Kidney epithelial cell (primary cell): ENCODE measurements around the gene LYPLA2. TPM values are rescaled to one million over a fixed set of nuclear protein-coding genes. Genes with fewer than 3 reads are reported as not detected.
"Not testable (repeated sequence)": the region's sequence is repeated elsewhere in the genome, so short reads cannot be mapped to it uniquely, and the experiment has no call there.

ENCODE experiments used
- DNase-seq: peaks from one replicate; pipeline ENCODE4 v3.0.0-alpha.2; 2010; ENCODE audit warnings: low read depth
- H3K27me3 ChIP-seq: 2 replicates; pipeline ENCODE4 v1.6.0; 2011; ENCODE audit warnings: low read length; ENCODE audit not compliant: control insufficient read depth, insufficient read depth
- H3K36me3 ChIP-seq: 2 replicates; pipeline ENCODE4 v1.5.1; 2011; ENCODE audit warnings: low read length; ENCODE audit not compliant: control insufficient read depth, insufficient read depth
- H3K4me3 ChIP-seq: 2 replicates; pipeline ENCODE4 v1.5.1; 2011; ENCODE audit warnings: low read depth, mild to moderate bottlenecking, control low read depth, low read length
- CTCF ChIP-seq: IDR thresholded peaks from 2 replicates; pipeline ENCODE4 v1.5.1; 2011; ENCODE audit warnings: mild to moderate bottlenecking, moderate library complexity, low read length, control low read depth, inconsistent platforms; ENCODE audit not compliant: insufficient read depth, poor library complexity, severe bottlenecking
- total RNA-seq: library from RNA; depleted of rRNA; stranded (reverse); fragments of >200 nt; gene quantifications from 2 replicates; pipeline ENCODE4 v1.2.3, GENCODE V29; 2015

Gene LYPLA2
- total RNA-seq, 1 donor from 2014 or later, result 163 TPM

GRCh38 chr1:23793861-23794731, 3.2 kb downstream of the LYPLA2 start:
- Histone ChIP-seq H3K4me3 (no peak overlapping the region), H3K27me3 (no peaks in the 10 kb centered on the region), H3K36me3 (peaks cover 5% of the 10 kb centered on the region)
- DNase-seq, result no peak
- no peak for TF ChIP-seq CTCF

DNA sequence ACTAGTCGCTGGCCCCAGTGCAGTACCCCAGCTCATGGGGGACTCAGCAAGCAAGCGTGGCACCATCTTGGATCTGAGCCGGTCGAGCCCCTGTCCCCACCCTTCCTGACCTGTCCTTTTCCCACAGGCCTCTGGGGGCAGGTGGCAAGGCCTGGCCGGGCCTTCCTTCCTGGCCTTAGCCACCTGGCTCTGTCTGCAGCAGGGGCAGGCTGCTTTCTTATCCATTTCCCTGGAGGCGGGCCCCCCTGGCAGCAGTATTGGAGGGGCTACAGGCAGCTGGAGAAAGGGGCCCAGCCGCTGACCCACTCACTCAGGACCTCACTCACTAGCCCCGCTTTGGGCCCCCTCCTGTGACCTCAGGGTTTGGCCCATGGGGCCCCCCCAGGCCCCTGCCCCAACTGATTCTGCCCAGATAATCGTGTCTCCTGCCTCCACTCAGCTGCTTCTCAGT, 3.8 kb downstream of the LYPLA2 start:
- H3K27me3 ChIP-seq, H3K36me3 ChIP-seq, H3K4me3 ChIP-seq, DNase-seq: not testable (repeated sequence)

DNA sequence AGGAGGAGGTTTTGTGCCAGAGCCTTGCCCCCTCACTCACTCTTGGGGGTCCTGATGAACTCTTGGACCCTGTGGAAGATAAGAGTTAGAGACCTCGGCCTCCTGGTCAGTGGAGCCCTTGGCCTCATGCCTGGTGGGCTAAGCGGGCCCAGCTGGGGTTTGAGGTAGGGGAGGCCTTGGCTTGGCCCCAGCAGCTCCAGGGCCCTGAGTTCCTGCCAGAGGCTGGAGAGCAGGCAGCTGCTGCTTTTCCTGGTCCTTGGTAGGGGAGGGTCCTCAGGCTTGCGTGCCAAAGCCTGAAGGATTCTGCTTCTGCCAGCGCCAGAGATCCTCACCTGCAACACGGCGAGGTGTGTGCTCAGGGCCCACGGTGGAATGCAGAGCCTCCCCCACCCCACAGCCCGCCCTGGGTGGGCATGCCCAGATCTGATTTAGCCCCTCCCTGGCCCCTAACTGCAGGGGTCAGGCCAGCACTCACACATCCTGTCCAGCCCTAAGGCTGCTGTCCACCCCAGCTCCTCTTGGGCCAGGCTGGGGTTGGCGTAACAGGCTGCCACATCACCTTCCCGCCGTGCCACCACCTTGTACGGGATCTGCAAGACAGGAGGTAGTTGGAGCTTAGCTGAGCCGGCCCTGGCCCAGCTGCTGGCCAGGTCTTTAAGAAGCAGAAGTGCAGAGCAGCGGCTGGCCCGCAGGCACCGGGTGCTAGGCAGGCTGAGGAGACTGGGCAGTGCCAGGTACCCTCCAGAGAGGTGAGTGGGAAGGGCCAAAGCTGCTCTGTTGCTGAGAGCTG, 4.9 kb downstream of the LYPLA2 start:
- peaks cover 5% of the 10 kb centered on the region for H3K36me3 ChIP-seq
- no peak overlapping the region for H3K4me3 ChIP-seq
- DNase-seq, result no peak
- H3K27me3 ChIP-seq, result no peaks in the 10 kb centered on the region
- TF ChIP-seq CTCF, result no peak

DNA sequence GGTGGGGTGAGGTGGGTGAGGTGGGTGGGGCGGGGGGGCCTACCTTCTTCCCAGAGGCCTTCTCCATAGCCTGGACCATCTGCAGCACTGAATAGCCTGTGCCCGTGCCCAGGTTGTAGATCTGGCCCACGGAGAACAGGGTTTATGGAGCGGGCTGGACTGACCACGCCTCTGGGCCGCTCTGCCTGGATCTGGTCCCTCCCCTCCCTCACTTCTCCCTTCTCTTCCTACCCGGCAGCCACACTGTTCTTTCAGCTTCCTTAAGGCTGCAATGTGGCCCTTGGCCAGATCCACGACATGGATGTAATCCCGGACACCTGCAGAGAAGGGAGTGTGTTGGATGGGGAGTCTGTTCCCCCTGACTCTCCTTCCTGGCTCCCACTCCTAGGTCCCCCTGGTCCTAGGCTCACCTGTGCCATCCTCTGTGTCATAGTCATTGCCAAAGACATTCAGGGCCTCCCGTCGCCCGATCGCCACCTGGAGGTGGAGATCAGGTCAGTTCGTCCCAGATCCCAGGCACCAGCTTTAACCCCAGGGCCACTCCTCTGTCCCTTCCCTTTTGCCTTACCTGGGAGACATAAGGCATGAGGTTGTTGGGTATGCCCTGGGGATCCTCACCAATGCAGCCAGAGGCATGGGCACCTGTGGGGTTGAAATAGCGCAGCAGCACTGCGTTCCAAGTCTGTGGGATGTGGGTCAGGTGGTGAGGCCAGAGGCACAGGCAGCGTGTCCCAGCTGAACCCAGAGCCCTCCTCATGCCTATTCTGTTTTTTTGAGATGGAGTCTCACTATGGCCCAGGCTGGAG, 5.7 kb downstream of the LYPLA2 start:
- Histone ChIP-seq H3K27me3 (no peaks in the 10 kb centered on the region), H3K36me3 (peaks cover 5% of the 10 kb centered on the region), H3K4me3 (no peak overlapping the region)
- no peak for DNase-seq
- no peak for TF ChIP-seq CTCF

DNA sequence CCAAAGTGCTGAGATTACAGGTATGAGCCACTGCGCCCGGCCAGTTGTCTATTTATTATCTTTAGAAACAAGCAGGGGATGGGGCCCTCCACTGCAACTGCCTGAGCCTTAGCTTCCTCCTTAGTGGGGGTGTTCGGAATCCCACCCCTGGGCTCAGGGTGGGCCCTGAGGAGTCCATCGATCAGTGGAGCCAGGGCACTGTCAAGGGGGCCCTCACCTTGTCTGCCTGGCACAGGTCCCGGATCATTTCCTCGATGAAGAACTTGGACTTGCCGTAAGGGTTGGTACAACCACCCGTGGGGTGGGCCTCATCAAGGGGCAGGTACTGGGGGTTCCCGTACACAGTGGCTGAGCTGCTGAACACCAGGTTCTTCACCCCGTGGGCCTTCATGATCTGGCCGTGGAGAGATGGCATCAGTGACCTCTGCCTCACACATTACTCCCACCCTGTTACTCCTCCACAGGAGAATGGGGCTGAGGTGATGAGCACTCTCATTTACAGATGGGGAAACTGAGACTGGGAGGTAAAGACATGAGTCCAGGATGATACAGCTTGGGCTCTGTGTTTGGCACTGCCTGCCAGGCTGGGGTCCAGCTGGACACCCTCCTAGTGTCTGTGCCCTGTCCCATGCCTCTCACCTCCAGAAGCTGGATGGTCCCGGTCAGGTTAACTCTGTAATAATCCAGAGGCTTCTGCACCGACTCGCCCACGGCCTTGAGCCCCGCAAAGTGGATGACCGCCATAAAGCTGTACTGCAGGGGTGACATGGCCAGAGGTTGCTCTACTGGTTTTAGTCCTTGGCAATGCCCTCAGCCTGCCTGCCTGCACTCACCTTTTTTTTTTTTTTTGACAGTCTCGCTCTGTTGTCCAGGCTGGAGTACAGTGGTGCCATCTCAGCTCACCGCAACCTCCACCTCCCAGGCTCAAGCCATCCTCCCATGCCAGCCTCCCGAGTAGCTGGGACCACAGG, 6.8 kb downstream of the LYPLA2 start:
- no peaks in the 10 kb centered on the region for H3K27me3 ChIP-seq
- peaks cover 5% of the 10 kb centered on the region for H3K36me3 ChIP-seq
- no peak overlapping the region for H3K4me3 ChIP-seq
- no peak for TF ChIP-seq CTCF
- DNase-seq, result no peak
